ENCODE data around the gene TSPAN15.

GRCh38 chr10:69402386-69402785, 48.9 kb upstream of the TSPAN15 start:
- TF ChIP-seq POLR2A (IDR thresholded peaks at IDR 0.05), result no peak
- no peak for TF ChIP-seq CTCF (IDR thresholded peaks at IDR 0.05)
- TF ChIP-seq POLR2AphosphoS5 (IDR thresholded peaks at IDR 0.05), result no peak
